Transverse colon (tissue), 4 donors: Measurements from ENCODE around the gene TECTA. TPM values are rescaled to one million over a fixed set of nuclear protein-coding genes. Genes with fewer than 3 reads are reported as not detected.

ENCODE experiments used
- DNase-seq: peaks from one replicate; pipeline ENCODE4 v3.0.0-alpha.2; 2019
- H3K27ac ChIP-seq, 4 donors: fragments of 200-600 bp; sonication (generic); 2 replicates each; pipeline ENCODE4 v1.5.1; 2016 to 2018; ENCODE audit warnings: inconsistent platforms in 4 of 4
- H3K27me3 ChIP-seq: fragments of 200-600 bp; sonication (generic); 2 replicates; pipeline ENCODE4 v1.5.1; 2017; ENCODE audit warnings: inconsistent platforms
- H3K36me3 ChIP-seq, 4 donors: fragments of 200-600 bp; sonication (generic); 2 replicates each; pipeline ENCODE4 v1.5.1; 2017 to 2019; ENCODE audit warnings: inconsistent platforms in 4 of 4
- H3K4me1 ChIP-seq, 4 donors: fragments of 200-600 bp; sonication (generic); 2 replicates each; pipeline ENCODE4 v1.5.1; 2017 to 2020; ENCODE audit warnings: inconsistent platforms in 4 of 4
- H3K4me3 ChIP-seq, 4 donors: fragments of 200-600 bp; sonication (generic); 1 replicate in 1 of 4; 2 replicates in 3 of 4; pipeline versions ENCODE4 v1.5.1 to v1.6.1; 2017 to 2019; ENCODE audit warnings: inconsistent platforms in 4 of 4
- H3K9me3 ChIP-seq, 2 donors: fragments of 200-600 bp; sonication (generic); 2 replicates each; pipeline ENCODE4 v1.5.1; 2017 to 2019; ENCODE audit warnings: inconsistent platforms in 2 of 2
- CTCF ChIP-seq, 5 experiments: fragments of 200-600 bp in 3 of 5; fragments of 450-650 bp in 2 of 5; sonication (generic) in 3 of 5; IDR thresholded peaks; 1 replicate in 2 of 5; 2 replicates in 3 of 5; pipeline ENCODE4 v1.5.1; 2016 to 2017; ENCODE audit warnings: antibody characterized with exemption in 5 of 5, inconsistent platforms in 3 of 5, mild to moderate bottlenecking in 2 of 5, moderate library complexity in 1 of 5
- EP300 ChIP-seq: sonication (generic); formaldehyde crosslinking; IDR thresholded peaks from one replicate; pipeline ENCODE4 v1.6.1; 2017; ENCODE audit warnings: antibody characterized with exemption, low read depth
- POLR2A ChIP-seq: fragments of 450-650 bp; IDR thresholded peaks from one replicate; pipeline ENCODE4 v1.6.1; 2016; ENCODE audit warnings: antibody characterized with exemption, mild to moderate bottlenecking, moderate library complexity
- POLR2AphosphoS5 ChIP-seq, 3 donors: sonication (generic); formaldehyde crosslinking; IDR thresholded peaks; one replicate each; pipeline ENCODE4 v1.6.1; 2016; ENCODE audit warnings: antibody characterized with exemption in 3 of 3
- WGBS, 2 donors: methylation state at CpG; one replicate each; pipeline ENCODE4 v1.1.5; 2018; ENCODE audit warnings: low coverage in 1 of 2; 5-methylcytosine and 5-hydroxymethylcytosine counted together
- in situ Hi-C, 4 donors: fragments of 200-750 bp; cut with MboI; loops; one replicate each; pipeline versions ENCODE4 v1.15.0 to v1.15.1; 2017; ENCODE audit warnings: low sequenced_read_pairs in 3 of 4, low pct_ligation_motif_present in 1 of 4, low pct_unique_long_range_greater_than_20kb in 1 of 4
- intact Hi-C: fragments of 100-400 bp; cut with DNase I; formaldehyde crosslinking; loops from one replicate; pipeline ENCODE4 v1.15.1; 2023; ENCODE audit warnings: low total_unique reads
- total RNA-seq, 4 donors: library from RNA; depleted of rRNA; stranded (reverse); fragments of >200 nt; gene quantifications; one replicate each; pipeline ENCODE4 v1.1.0, GENCODE V29; 2016

TECTA gene
- total RNA-seq, 4 donors from 2014 or later = 0.20 to 1.1 (median 0.44) TPM

GRCh38 chr11:121127809-121128208 is 26.8 kb downstream of the TECTA start:
- intact Hi-C loops (no loop called here), in situ Hi-C loops (no loop called here)
- Histone ChIP-seq H3K27ac (no peak overlapping the region), H3K4me3 (no peak overlapping the region), H3K9me3 (no peaks in the 10 kb centered on the region), H3K27me3 (no peaks in the 10 kb centered on the region), H3K36me3 (no peaks in the 10 kb centered on the region), H3K4me1 (no peaks in the 10 kb centered on the region)
- WGBS, 2 donors = 96% methylated on average over 30 of the region's 30 CpGs; no CpG with 5 or more reads in 1 of the 2 donors
- TF ChIP-seq POLR2A = no peak
- no peak for DNase-seq

- H3K27ac ChIP-seq = no peak overlapping the region
- H3K4me3 ChIP-seq = no peak overlapping the region
- intact Hi-C loops = no loop called here
- in situ Hi-C loops = no loop called here
- H3K27me3 ChIP-seq = no peaks in the 10 kb centered on the region
- 87 to 92% methylated on average over 10 to 29 of the region's 29 CpGs for WGBS, 2 donors
- H3K9me3 ChIP-seq = no peaks in the 10 kb centered on the region
- H3K4me1 ChIP-seq = no peaks in the 10 kb centered on the region
- TF ChIP-seq POLR2A (no peak), POLR2AphosphoS5 (IDR thresholded peaks at IDR 0.05) (no peak), CTCF (IDR thresholded peaks at IDR 0.05) (no peak), EP300 (no peak)
- no peaks in the 10 kb centered on the region for H3K36me3 ChIP-seq
- DNase-seq = no peak
Measured at GRCh38 chr11:121129362-121130340, 28.6 kb downstream of the TECTA start.

GRCh38 chr11:121131656-121132055 is 30.6 kb downstream of the TECTA start:
- DNase-seq = no peak
- intact Hi-C loops = no loop called here
- no peak overlapping the region for H3K4me3 ChIP-seq
- H3K27ac ChIP-seq = no peak overlapping the region
- 81 to 91% methylated on average over 3 to 6 of the region's 6 CpGs for WGBS, 2 donors
- in situ Hi-C loops = no loop called here
- no peaks in the 10 kb centered on the region for H3K27me3 ChIP-seq
- no peaks in the 10 kb centered on the region for H3K4me1 ChIP-seq
- H3K9me3 ChIP-seq = no peaks in the 10 kb centered on the region
- H3K36me3 ChIP-seq = no peaks in the 10 kb centered on the region
- TF ChIP-seq POLR2A (no peak), CTCF (IDR thresholded peaks at IDR 0.05) (no peak), POLR2AphosphoS5 (IDR thresholded peaks at IDR 0.05) (no peak), EP300 (no peak)

GRCh38 chr11:121132211-121132976 is 31.4 kb downstream of the TECTA start:
- WGBS, 2 donors = 71 to 84% methylated on average over 8 to 13 of the region's 13 CpGs
- DNase-seq = no peak
- TF ChIP-seq POLR2A = no peak
- no peak for TF ChIP-seq CTCF (IDR thresholded peaks at IDR 0.05)
- TF ChIP-seq EP300 = no peak
- TF ChIP-seq POLR2AphosphoS5 (IDR thresholded peaks at IDR 0.05) = no peak
- no peaks in the 10 kb centered on the region for H3K9me3 ChIP-seq
- H3K4me3 ChIP-seq = no peak overlapping the region
- no peaks in the 10 kb centered on the region for H3K27me3 ChIP-seq
- no peaks in the 10 kb centered on the region for H3K4me1 ChIP-seq
- in situ Hi-C loops = no loop called here
- intact Hi-C loops = no loop called here
- H3K27ac ChIP-seq = no peak overlapping the region
- no peaks in the 10 kb centered on the region for H3K36me3 ChIP-seq
